Ovary (tissue), 3 donors: ENCODE results near the gene TRAF2.
"Not testable (repeated sequence)": the region's sequence is repeated elsewhere in the genome, so short reads cannot be mapped to it uniquely, and the experiment has no call there.

Experiments used
- CTCF ChIP-seq, 3 donors: fragments of 450-650 bp in 2 of 3; fragments of 200-600 bp in 1 of 3; IDR thresholded peaks; one replicate each; pipeline versions ENCODE4 v1.5.1 to v1.8.0; 2016 to 2022; ENCODE audit warnings: antibody characterized with exemption in 3 of 3, mild to moderate bottlenecking in 1 of 3
- POLR2A ChIP-seq: fragments of 450-650 bp; IDR thresholded peaks from one replicate; pipeline ENCODE4 v1.6.1; 2017; ENCODE audit warnings: antibody characterized with exemption, mild to moderate bottlenecking, moderate library complexity
- donor health status: DM: no; HTN: no; CAD: no.

- not testable (repeated sequence) for TF ChIP-seq CTCF (IDR thresholded peaks at IDR 0.05); POLR2A
These were observed 19.4 kb upstream of the TRAF2 start for GRCh38 chr9:136866898-136867421.
